Measurements from ENCODE around the gene GANAB.

DNA sequence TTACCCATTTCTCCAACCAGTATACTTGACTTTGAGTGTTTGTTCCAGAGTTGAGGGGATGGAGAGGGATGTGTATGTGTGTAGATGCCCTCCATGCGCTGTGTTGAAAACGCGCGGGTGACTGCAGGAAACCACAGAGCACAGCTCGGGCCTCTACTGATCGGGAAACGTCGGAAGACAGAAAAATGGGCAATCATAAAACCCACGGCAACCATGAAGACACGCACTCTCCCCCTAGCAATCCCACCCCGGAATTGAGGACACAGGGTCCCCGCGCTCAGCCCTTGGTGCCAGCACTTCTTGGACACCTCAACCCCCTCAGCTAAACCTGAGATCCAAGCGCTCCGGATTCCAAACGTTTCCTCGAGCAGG lies 24.8 kb upstream of the GANAB start:
- no peak for TF ChIP-seq POLR2A (IDR thresholded peaks at IDR 0.05)
- TF ChIP-seq, protein P1, sequence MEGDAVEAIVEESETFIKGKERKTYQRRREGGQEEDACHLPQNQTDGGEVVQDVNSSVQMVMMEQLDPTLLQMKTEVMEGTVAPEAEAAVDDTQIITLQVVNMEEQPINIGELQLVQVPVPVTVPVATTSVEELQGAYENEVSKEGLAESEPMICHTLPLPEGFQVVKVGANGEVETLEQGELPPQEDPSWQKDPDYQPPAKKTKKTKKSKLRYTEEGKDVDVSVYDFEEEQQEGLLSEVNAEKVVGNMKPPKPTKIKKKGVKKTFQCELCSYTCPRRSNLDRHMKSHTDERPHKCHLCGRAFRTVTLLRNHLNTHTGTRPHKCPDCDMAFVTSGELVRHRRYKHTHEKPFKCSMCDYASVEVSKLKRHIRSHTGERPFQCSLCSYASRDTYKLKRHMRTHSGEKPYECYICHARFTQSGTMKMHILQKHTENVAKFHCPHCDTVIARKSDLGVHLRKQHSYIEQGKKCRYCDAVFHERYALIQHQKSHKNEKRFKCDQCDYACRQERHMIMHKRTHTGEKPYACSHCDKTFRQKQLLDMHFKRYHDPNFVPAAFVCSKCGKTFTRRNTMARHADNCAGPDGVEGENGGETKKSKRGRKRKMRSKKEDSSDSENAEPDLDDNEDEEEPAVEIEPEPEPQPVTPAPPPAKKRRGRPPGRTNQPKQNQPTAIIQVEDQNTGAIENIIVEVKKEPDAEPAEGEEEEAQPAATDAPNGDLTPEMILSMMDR (IDR thresholded peaks at IDR 0.05): no peak

Measured in testis (tissue), 2 donors.